Suprapubic skin (tissue), 4 donors: ENCODE results near the gene KCNJ16. TPM values are rescaled to one million over a fixed set of nuclear protein-coding genes. Genes with fewer than 3 reads are reported as not detected.

Source experiments
- DNase-seq, 2 donors: peaks; one replicate each; pipeline ENCODE4 v3.0.0-alpha.2; 2019; ENCODE audit warnings: low spot score in 2 of 2
- H3K27ac ChIP-seq: fragments of 200-600 bp; sonication (generic); one replicate; pipeline ENCODE4 v1.5.1; 2019
- H3K27me3 ChIP-seq: fragments of 200-600 bp; sonication (generic); one replicate; pipeline ENCODE4 v1.5.1; 2019
- H3K36me3 ChIP-seq: fragments of 200-600 bp; sonication (generic); one replicate; pipeline ENCODE4 v1.5.1; 2019
- H3K4me1 ChIP-seq: fragments of 200-600 bp; sonication (generic); one replicate; pipeline ENCODE4 v1.5.1; 2019
- H3K4me3 ChIP-seq: fragments of 200-600 bp; sonication (generic); one replicate; pipeline ENCODE4 v1.5.1; 2019; ENCODE audit warnings: mild to moderate bottlenecking
- H3K9me3 ChIP-seq: fragments of 200-600 bp; sonication (generic); one replicate; pipeline ENCODE4 v1.5.1; 2019
- EP300 ChIP-seq: sonication (generic); formaldehyde crosslinking; IDR thresholded peaks from one replicate; pipeline ENCODE4 v1.6.1; 2017; ENCODE audit warnings: antibody characterized with exemption
- POLR2A ChIP-seq, 2 donors: fragments of 450-650 bp; IDR thresholded peaks; one replicate each; pipeline ENCODE4 v1.6.1; 2017; ENCODE audit warnings: antibody characterized with exemption in 2 of 2, mild to moderate bottlenecking in 2 of 2, moderate library complexity in 2 of 2
- POLR2AphosphoS5 ChIP-seq, 3 donors: sonication (generic); formaldehyde crosslinking; IDR thresholded peaks; one replicate each; pipeline ENCODE4 v1.6.1; 2017; ENCODE audit warnings: antibody characterized with exemption in 3 of 3
- WGBS: methylation state at CpG from one replicate; pipeline ENCODE4 v1.1.5; 2018; 5-methylcytosine and 5-hydroxymethylcytosine counted together
- total RNA-seq, 4 donors: library from RNA; depleted of rRNA; stranded (reverse); fragments of >200 nt; gene quantifications; one replicate each; pipeline ENCODE4 v1.1.0, GENCODE V29; 2016
- TF ChIP-seq, protein P1 (sequence below), 2 donors: fragments of 200-600 bp in 1 of 2; fragments of 450-650 bp in 1 of 2; sonication (generic) in 1 of 2; IDR thresholded peaks; one replicate each; pipeline ENCODE4 v1.5.1; 2016 to 2019; ENCODE audit warnings: antibody characterized with exemption in 2 of 2, mild to moderate bottlenecking in 1 of 2, moderate library complexity in 1 of 2

The KCNJ16 gene
- total RNA-seq, 4 donors from 2014 or later = not detected

- Histone ChIP-seq H3K36me3 (no peaks in the 10 kb centered on the region), H3K27ac (no peak overlapping the region), H3K9me3 (no peaks in the 10 kb centered on the region), H3K4me1 (peaks cover 6% of the 10 kb centered on the region), H3K4me3 (no peak overlapping the region), H3K27me3 (no peaks in the 10 kb centered on the region)
- no peak for TF ChIP-seq EP300
- peak in 2 of 3 donors; percentile 20 to 51 for TF ChIP-seq POLR2AphosphoS5 (IDR thresholded peaks at IDR 0.05)
- WGBS = 47% methylated on average over 5 of the region's 5 CpGs
- no peak for DNase-seq
Observed at GRCh38 chr17:70047619-70048419, 27.2 kb upstream of the KCNJ16 start.

DNA sequence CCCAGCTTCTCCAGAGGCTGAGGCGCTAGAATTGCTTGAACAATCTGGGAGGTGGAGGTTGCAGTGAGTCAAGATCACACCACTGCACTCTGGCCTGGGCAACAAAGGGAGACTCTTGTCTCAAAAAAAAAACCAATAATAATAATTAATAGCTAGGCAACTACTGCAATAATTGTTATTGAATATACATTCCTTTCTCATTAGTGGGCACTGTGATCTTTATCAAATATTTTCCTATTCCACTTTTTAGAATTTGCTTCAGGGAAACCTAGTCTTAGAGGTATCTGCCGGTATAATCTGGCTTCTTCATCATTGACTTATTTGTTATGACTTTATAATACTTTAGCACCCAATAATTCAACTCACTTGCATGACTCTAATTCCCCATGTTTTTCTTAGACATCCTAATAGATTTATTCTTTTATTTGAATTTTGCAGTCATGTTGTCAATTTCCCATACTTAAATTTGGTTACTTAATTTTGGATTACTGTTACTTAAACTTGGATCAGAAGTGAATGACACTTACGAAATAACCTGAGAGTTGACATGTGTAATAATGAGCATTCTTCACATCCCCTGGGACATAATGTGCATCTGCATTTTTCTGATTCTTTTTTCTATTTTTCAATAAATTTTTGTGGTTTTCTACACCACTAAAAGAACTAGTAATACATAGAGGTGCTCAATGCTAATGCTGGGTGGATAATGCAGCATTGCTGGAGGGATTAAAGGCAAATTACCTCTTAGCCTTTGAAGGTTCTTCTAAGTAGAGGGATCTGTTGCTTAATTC, 25.0 kb upstream of the KCNJ16 start:
- Histone ChIP-seq H3K27me3 (no peaks in the 10 kb centered on the region), H3K4me3 (no peak overlapping the region), H3K9me3 (no peaks in the 10 kb centered on the region), H3K4me1 (peaks cover 6% of the 10 kb centered on the region), H3K36me3 (no peaks in the 10 kb centered on the region), H3K27ac (no peak overlapping the region)
- 64% methylated on average over 3 of the region's 3 CpGs for WGBS
- no peak for DNase-seq
- TF ChIP-seq EP300 = no peak

DNA sequence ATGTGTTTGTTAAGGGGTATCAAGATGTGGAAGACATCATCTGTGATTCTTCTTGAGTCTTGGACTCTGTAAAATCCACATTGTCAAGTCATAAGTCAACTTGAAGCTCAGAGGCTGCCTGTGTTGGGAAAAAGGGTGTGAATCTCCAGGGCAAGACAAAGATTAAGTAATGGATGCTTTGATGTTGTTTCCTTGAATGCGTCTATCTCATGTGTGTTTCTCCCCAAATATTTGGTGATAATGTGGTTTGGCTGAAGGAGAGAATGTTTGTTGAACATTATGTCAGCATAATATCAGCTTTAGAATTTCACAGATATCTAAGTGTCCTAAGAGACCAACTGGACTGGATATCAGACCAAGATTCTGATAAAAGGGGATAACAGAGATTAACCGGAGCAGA, 24.1 kb upstream of the KCNJ16 start:
- WGBS = 81% methylated on average over 2 of the region's 2 CpGs

GRCh38 chr17:70053241-70054234, 21.5 kb upstream of the KCNJ16 start:
- no peaks in the 10 kb centered on the region for H3K27me3 ChIP-seq
- no peak for TF ChIP-seq POLR2A (IDR thresholded peaks at IDR 0.05)
- TF ChIP-seq POLR2AphosphoS5 (IDR thresholded peaks at IDR 0.05) = no peak
- peak; percentile 16 for TF ChIP-seq EP300
- TF ChIP-seq, protein P1, sequence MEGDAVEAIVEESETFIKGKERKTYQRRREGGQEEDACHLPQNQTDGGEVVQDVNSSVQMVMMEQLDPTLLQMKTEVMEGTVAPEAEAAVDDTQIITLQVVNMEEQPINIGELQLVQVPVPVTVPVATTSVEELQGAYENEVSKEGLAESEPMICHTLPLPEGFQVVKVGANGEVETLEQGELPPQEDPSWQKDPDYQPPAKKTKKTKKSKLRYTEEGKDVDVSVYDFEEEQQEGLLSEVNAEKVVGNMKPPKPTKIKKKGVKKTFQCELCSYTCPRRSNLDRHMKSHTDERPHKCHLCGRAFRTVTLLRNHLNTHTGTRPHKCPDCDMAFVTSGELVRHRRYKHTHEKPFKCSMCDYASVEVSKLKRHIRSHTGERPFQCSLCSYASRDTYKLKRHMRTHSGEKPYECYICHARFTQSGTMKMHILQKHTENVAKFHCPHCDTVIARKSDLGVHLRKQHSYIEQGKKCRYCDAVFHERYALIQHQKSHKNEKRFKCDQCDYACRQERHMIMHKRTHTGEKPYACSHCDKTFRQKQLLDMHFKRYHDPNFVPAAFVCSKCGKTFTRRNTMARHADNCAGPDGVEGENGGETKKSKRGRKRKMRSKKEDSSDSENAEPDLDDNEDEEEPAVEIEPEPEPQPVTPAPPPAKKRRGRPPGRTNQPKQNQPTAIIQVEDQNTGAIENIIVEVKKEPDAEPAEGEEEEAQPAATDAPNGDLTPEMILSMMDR (IDR thresholded peaks at IDR 0.05) = no peak
- 71% methylated on average over 13 of the region's 13 CpGs for WGBS
- no peaks in the 10 kb centered on the region for H3K36me3 ChIP-seq
- H3K4me3 ChIP-seq = no peak overlapping the region
- H3K9me3 ChIP-seq = no peaks in the 10 kb centered on the region
- no peaks in the 10 kb centered on the region for H3K4me1 ChIP-seq
- DNase-seq = no peak
- H3K27ac ChIP-seq = no peak overlapping the region

More for the DNA sequence above, 24.1 kb upstream of the KCNJ16 start:
- no peaks in the 10 kb centered on the region for H3K27me3 ChIP-seq
- no peak overlapping the region for H3K4me3 ChIP-seq
- no peaks in the 10 kb centered on the region for H3K36me3 ChIP-seq
- DNase-seq = no peak
- H3K27ac ChIP-seq = no peak overlapping the region
- H3K4me1 ChIP-seq = peaks cover 6% of the 10 kb centered on the region
- TF ChIP-seq, protein P1 (IDR thresholded peaks at IDR 0.05) = no peak
- TF ChIP-seq POLR2AphosphoS5 (IDR thresholded peaks at IDR 0.05) (no peak), POLR2A (IDR thresholded peaks at IDR 0.05) (no peak), EP300 (no peak)
- H3K9me3 ChIP-seq = no peaks in the 10 kb centered on the region

DNA sequence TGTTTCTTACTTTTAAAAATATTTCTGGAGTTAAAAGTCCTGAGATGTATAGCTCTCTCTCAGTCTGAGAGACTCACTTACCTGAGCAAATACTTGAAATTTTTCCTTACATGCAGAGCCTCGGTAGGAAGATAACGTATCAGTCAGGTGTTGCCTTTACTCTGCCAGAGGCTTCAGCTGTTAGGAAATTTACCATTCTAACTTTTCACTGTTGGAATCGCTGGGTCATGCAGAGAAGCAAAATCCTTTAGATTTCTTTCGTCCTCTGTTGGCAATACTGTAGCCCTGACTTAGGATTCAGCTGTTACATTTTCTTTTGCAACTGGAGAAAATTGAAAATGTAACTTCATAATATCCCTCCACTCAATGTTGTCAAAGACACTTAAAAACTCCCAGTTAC, 20.0 kb upstream of the KCNJ16 start:
- Histone ChIP-seq H3K36me3 (no peaks in the 10 kb centered on the region), H3K9me3 (no peaks in the 10 kb centered on the region), H3K4me1 (no peaks in the 10 kb centered on the region), H3K27ac (no peak overlapping the region), H3K4me3 (no peak overlapping the region), H3K27me3 (no peaks in the 10 kb centered on the region)
- no peak for DNase-seq
- TF ChIP-seq POLR2AphosphoS5 (IDR thresholded peaks at IDR 0.05) = no peak
- no peak for TF ChIP-seq EP300
- no peak for TF ChIP-seq POLR2A (IDR thresholded peaks at IDR 0.05)
- TF ChIP-seq, protein P1 (IDR thresholded peaks at IDR 0.05) = no peak
- WGBS = 71% methylated on average over 4 of the region's 4 CpGs
